GM18526 (cell line): Measurements from ENCODE around the gene SLC17A3.

Source experiments
- POLR2A ChIP-seq: IDR thresholded peaks from 3 replicates; pipeline ENCODE4 v1.6.1; 2011; ENCODE audit not compliant: insufficient read length; ENCODE audit errors: extremely low read depth

The SLC17A3 gene

GRCh38 chr6:25831532-25832306 lies 42.3 kb downstream of the SLC17A3 start, which contains the start of gene SLC17A1:
TSS of gene SLC17A1 (minus strand) at chr6:25832052. CDS start at chr6:25830557, 1,495 bp downstream.
- no peak for TF ChIP-seq POLR2A

GRCh38 chr6:25830458-25830857 lies 43.6 kb downstream of the SLC17A3 start:
- TF ChIP-seq POLR2A = no peak

- TF ChIP-seq POLR2A = no peak
Measured at GRCh38 chr6:25829375-25829774, 44.7 kb downstream of the SLC17A3 start.

GRCh38 chr6:25821341-25821740 lies 52.7 kb downstream of the SLC17A3 start:
- TF ChIP-seq POLR2A = no peak

GRCh38 chr6:25816252-25816651 lies 57.8 kb downstream of the SLC17A3 start:
- TF ChIP-seq POLR2A = no peak

GRCh38 chr6:25815194-25815593 lies 58.8 kb downstream of the SLC17A3 start:
- TF ChIP-seq POLR2A = no peak

GRCh38 chr6:25804804-25805203 lies 69.2 kb downstream of the SLC17A3 start:
- no peak for TF ChIP-seq POLR2A

GRCh38 chr6:25801436-25801835 lies 72.6 kb downstream of the SLC17A3 start:
- no peak for TF ChIP-seq POLR2A
